Measurements from ENCODE around the gene STIP1.

STIP1 gene

GRCh38 chr11:64253043-64253442, 67.1 kb downstream of the STIP1 start:
- no peak for DNase-seq

DNA sequence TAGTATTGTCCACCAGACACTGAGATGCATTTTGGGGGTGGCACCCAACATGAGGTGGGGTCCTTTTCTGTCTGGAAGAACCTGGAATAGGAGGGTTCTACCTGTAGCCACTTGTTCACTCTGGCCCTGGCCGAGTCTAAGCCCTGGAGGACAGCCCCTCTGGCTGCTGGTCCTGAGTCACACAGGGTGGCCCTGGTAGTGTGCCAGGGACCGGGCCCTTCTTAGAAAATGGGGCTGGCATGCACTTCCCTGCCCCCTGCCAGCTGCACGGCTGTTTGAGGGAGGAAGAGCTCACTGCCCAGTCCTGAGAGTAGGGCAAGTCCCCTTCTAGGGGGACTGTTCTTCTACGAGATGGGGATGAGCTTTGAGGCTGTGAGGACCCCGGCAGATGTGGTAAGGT, 67.5 kb downstream of the STIP1 start:
- DNase-seq: no peak
